ENCODE measurements around the gene SLC6A1. TPM values are rescaled to one million over a fixed set of nuclear protein-coding genes. Genes with fewer than 3 reads are reported as not detected.

SLC6A1 gene
- total RNA-seq, 3 donors from 2014 or later, result 0.14 to 0.35 (median 0.20) TPM

DNA sequence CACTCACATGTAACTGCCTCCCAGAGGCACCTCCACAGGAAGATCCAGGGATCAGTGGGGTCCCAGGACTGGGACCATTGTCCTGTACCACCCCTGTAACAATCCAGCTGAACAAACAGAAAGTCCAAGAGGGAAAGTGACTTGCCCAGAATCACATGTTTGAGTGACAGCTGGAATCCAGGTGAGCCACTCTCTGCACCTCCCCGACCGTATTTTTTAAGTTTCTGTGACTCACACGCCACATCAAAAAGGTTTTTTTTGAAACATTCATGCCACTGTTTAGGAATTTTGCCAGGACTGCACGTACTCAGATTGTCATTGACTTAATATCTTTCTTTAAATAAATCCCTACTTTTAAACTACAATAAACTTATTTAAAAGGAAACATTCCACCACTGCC is 9.8 kb upstream of the SLC6A1 start:
- ATAC-seq (no peak), DNase-seq (no peak)
- TF ChIP-seq, protein P1, sequence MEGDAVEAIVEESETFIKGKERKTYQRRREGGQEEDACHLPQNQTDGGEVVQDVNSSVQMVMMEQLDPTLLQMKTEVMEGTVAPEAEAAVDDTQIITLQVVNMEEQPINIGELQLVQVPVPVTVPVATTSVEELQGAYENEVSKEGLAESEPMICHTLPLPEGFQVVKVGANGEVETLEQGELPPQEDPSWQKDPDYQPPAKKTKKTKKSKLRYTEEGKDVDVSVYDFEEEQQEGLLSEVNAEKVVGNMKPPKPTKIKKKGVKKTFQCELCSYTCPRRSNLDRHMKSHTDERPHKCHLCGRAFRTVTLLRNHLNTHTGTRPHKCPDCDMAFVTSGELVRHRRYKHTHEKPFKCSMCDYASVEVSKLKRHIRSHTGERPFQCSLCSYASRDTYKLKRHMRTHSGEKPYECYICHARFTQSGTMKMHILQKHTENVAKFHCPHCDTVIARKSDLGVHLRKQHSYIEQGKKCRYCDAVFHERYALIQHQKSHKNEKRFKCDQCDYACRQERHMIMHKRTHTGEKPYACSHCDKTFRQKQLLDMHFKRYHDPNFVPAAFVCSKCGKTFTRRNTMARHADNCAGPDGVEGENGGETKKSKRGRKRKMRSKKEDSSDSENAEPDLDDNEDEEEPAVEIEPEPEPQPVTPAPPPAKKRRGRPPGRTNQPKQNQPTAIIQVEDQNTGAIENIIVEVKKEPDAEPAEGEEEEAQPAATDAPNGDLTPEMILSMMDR (IDR thresholded peaks at IDR 0.05), result no peak
- no peaks in the 10 kb centered on the region for H3K9me3 ChIP-seq
- H3K4me3 ChIP-seq, result no peak overlapping the region
- no peaks in the 10 kb centered on the region for H3K36me3 ChIP-seq (ENCODE audit: low read depth)
- intact Hi-C loops (cut with DNase I, micrococcal nuclease), result no loop called here
- H3K4me1 ChIP-seq (ENCODE audit: low read depth), result no peaks in the 10 kb centered on the region

DNA sequence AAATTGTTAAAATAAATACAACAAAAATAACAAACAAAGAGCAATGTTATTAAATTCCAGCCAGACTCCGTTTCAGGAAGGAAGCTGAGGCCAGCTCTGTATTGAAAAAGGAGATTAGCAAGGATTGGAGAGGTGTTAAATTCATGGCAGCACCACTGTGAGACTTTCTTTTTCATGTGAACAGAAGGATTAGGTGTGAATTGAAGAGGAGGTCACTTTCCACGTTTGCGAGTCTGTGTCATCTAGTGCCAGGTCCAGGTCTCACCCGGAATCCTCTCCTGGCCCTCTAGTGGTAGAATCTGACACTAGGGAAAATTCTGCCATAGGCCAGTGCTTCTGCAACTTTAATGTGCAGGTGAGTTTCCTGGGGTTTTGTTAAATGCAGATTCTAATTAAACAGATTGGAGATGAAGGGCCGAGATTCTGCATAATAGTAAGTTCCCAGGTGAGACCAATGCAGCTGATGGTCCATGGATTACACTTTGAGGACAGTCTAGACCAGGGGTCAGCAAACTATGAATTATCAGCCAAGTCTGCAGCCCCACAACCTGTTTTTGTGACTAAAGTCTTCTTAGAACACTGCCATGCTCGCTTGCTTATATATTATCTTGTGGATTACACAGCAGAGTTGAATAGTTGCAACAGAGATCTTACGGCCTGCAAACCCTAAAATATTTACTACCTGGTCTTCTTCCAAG is 9.2 kb upstream of the SLC6A1 start:
- H3K36me3 ChIP-seq (ENCODE audit: low read depth), result no peaks in the 10 kb centered on the region
- intact Hi-C loops (cut with DNase I, micrococcal nuclease), result no loop called here
- no peaks in the 10 kb centered on the region for H3K9me3 ChIP-seq
- DNase-seq, result peak in 1 of 3 donors; percentile 50
- no peak overlapping the region for H3K4me3 ChIP-seq
- TF ChIP-seq, protein P1 (IDR thresholded peaks at IDR 0.05), result peak; percentile 24
- H3K4me1 ChIP-seq (ENCODE audit: low read depth), result no peaks in the 10 kb centered on the region
- peak; percentile 52 for ATAC-seq

DNA sequence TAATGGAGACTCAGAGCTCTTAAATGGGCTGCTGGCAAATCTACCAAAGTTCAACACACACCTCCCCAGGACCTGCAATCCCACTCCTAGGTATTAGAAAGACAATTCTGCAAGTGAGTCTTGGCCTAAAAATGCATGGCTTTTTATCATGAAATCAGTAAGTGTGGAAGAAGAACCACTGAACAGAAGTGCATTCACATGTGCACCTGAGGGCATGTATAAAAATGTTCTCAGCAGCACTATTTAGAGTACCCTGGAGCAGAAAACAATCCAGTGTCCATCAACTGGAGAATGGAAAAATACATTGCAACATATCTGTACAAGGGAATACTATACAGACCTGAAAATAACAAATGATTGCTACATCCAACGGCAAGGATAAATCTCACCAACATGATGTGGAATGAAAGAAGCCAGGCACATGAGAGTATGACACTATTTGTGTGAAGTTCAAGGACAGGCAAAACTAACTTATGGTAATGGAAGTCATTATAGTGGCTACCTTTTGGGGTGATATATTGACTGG is 8.1 kb upstream of the SLC6A1 start:
- no peaks in the 10 kb centered on the region for H3K36me3 ChIP-seq (ENCODE audit: low read depth)
- intact Hi-C loops (cut with DNase I, micrococcal nuclease), result no loop called here
- H3K4me1 ChIP-seq (ENCODE audit: low read depth), result no peaks in the 10 kb centered on the region
- DNase-seq, result no peak
- H3K9me3 ChIP-seq, result no peaks in the 10 kb centered on the region
- H3K4me3 ChIP-seq, result no peak overlapping the region
- no peak for ATAC-seq
- TF ChIP-seq, protein P1 (IDR thresholded peaks at IDR 0.05), result no peak

DNA sequence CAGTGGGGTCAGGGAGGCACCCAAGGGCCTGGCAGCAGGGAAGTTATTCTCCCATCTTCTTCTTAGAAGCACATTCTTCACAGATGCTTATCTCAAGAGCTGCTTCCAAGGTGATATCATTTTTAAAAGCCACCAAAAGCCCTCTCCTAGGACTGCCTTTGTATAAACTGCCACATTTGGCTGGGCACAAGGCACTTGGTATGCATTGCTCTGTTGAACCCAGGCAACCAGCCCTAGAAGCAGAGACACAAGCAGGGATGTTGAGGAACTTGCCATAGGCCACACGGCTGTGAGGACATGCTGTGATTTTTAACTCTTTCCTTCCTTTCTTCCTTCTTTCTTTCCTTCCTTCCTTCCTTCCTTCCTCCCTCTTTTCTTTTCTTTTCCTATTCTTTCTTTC is 7.4 kb upstream of the SLC6A1 start:
- DNase-seq, result no peak
- TF ChIP-seq, protein P1 (IDR thresholded peaks at IDR 0.05), result no peak
- H3K4me3 ChIP-seq, result no peak overlapping the region
- H3K9me3 ChIP-seq, result no peaks in the 10 kb centered on the region
- ATAC-seq, result no peak
- no peaks in the 10 kb centered on the region for H3K36me3 ChIP-seq (ENCODE audit: low read depth)
- no peaks in the 10 kb centered on the region for H3K4me1 ChIP-seq (ENCODE audit: low read depth)
- intact Hi-C loops (cut with DNase I, micrococcal nuclease), result no loop called here

DNA sequence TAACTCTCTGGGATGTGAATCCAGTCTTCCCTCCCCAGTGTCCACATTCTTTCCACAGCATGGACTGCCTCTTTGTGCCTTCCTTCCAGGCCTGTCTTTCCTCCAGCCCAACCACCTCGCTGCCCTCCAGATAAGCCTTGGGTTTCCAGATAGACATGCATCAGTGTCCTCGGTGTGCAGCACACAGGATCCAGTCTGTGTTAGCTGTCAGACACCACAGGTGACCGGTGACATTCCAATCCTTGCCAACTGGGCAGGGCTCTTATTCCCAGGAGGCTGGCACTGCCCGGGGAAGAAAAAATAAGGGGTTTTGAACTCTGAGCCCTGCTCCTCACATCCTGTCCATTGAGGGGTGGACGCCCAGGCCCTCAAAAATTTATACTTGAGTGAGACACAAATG is 6.0 kb upstream of the SLC6A1 start:
- DNase-seq (no peak), ATAC-seq (no peak)
- H3K36me3 ChIP-seq (ENCODE audit: low read depth), result no peaks in the 10 kb centered on the region
- TF ChIP-seq, protein P1 (IDR thresholded peaks at IDR 0.05), result no peak
- intact Hi-C loops (cut with DNase I, micrococcal nuclease), result no loop called here
- no peaks in the 10 kb centered on the region for H3K9me3 ChIP-seq
- H3K4me1 ChIP-seq (ENCODE audit: low read depth), result no peaks in the 10 kb centered on the region
- no peak overlapping the region for H3K4me3 ChIP-seq

All from mucosa of descending colon (tissue), 3 donors.